ENCODE measurements around the gene INPP5K. TPM values are rescaled to one million over a fixed set of nuclear protein-coding genes. Genes with fewer than 3 reads are reported as not detected.

The INPP5K gene
- total and polyA plus RNA-seq, 10 of the 15 experiments (the other 5 are each of a cell fraction or from before 2014, with no cell fraction given), result 0.58 to 41.2 (median 23.3) TPM

GRCh38 chr17:1478418-1478817 is 38.0 kb downstream of the INPP5K start:
- ATAC-seq, result no peak
- no peaks in the 10 kb centered on the region for H3K9me3 ChIP-seq (replicated peaks; ENCODE audit: control insufficient read depth, insufficient read depth, low read length)
- CTCF ChIA-PET, result interaction anchor here (1.5 kb wide), 1 partner anchor 113 kb away, joined by 4 read pairs; no protein-coding TSS in a partner anchor
- TF ChIP-seq JUND (IDR thresholded peaks at IDR 0.05; ENCODE audit: low read depth, low read length) (no peak), CBX3 (IDR thresholded peaks at IDR 0.05; ENCODE audit: borderline replicate concordance, low read depth) (no peak), MTA3 (IDR thresholded peaks at IDR 0.05; ENCODE audit: borderline replicate concordance, low read length) (no peak), FOS (IDR thresholded peaks at IDR 0.05; ENCODE audit: borderline replicate concordance, extremely low read depth, insufficient read length) (no peak), SMAD5 (IDR thresholded peaks at IDR 0.05; ENCODE audit: low read depth) (no peak), CHD2 (IDR thresholded peaks at IDR 0.05; ENCODE audit: borderline replicate concordance, low read depth, low read length) (no peak), POLR2AphosphoS2 (IDR thresholded peaks at IDR 0.05; ENCODE audit: low read depth, low read length) (no peak), ZBTB4 (CRISPR knock-in tag; IDR thresholded peaks at IDR 0.05) (no peak), BRCA1 (IDR thresholded peaks at IDR 0.05; ENCODE audit: low read depth, low read length) (no peak), HDAC2 (IDR thresholded peaks at IDR 0.05) (no peak), RB1 (IDR thresholded peaks at IDR 0.05; ENCODE audit: borderline replicate concordance) (no peak), BCLAF1 (IDR thresholded peaks at IDR 0.05) (no peak), SRF (IDR thresholded peaks at IDR 0.05; ENCODE audit: low read depth in 2 of 2, low read length in 2 of 2) (no peak), MLLT1 (IDR thresholded peaks at IDR 0.05) (no peak), CREB1 (IDR thresholded peaks at IDR 0.05; ENCODE audit: low read depth) (no peak), EGR1 (IDR thresholded peaks at IDR 0.05; ENCODE audit: borderline replicate concordance in 1 of 2, low read depth in 2 of 2, low read length in 2 of 2) (no peak), MEF2A (IDR thresholded peaks at IDR 0.05; ENCODE audit: insufficient read depth, low read depth, low read length) (no peak), DPF2 (IDR thresholded peaks at IDR 0.05) (no peak)

More at GRCh38 chr17:1478418-1478817, 38.0 kb downstream of the INPP5K start:
- peaks cover 7% of the 10 kb centered on the region in 2 experiments; a peak in 3 of 4 replicates for H3K36me3 ChIP-seq (ENCODE audit: control insufficient read depth in 2 of 2, insufficient read depth in 2 of 2, low read length in 1 of 2)
- ChIA-PET SMC1A (ENCODE audit: uncharacterized antibody, unreplicated experiment) (interaction anchor here (1.1 kb wide), 1 partner anchor 151 kb away, joined by 3 read pairs; no protein-coding TSS in a partner anchor), RAD21 (ENCODE audit: unreplicated experiment) (interaction anchor here (0.5 kb wide), 1 partner anchor 94 kb away, joined by 3 read pairs; no protein-coding TSS in a partner anchor), POLR2A (interaction anchor here (1.5 kb wide), 1 partner anchor 20 kb away, joined by 4 read pairs; no protein-coding TSS in a partner anchor)
- intact Hi-C loops (cut with micrococcal nuclease; ENCODE audit: unreplicated experiment), result no loop called here
- H2AFZ ChIP-seq (ENCODE audit: control insufficient read depth, low read depth, low read length), result no peak overlapping the region
- no peak overlapping the region for H3K4me2 ChIP-seq (ENCODE audit: control insufficient read depth, insufficient read depth)
- FAIRE-seq (no peak), DNase-seq (ENCODE audit: low read depth, low spot score) (no peak)
- no peak overlapping the region for H3K4me3 ChIP-seq
- in situ Hi-C loops (cut with MboI), result no loop called here
- no peak overlapping the region for H3K27ac ChIP-seq (ENCODE audit: control insufficient read depth, insufficient read depth)
- no TSS peak for BruUV-seq (replicated peaks)
- no peaks in the 10 kb centered on the region for H3K27me3 ChIP-seq (replicated peaks in 1 of 2; ENCODE audit: control insufficient read depth in 2 of 2, insufficient read depth in 2 of 2, low read length in 1 of 2)
- H3K4me1 ChIP-seq (ENCODE audit: control insufficient read depth, insufficient read depth, low read length), result peaks cover 24% of the 10 kb centered on the region
- H3K79me2 ChIP-seq (ENCODE audit: control insufficient read depth, insufficient read depth, low read length), result no peaks in the 10 kb centered on the region; the same call in 1 of the 2 replicates
- no peaks in the 10 kb centered on the region for H4K20me1 ChIP-seq (ENCODE audit: control insufficient read depth, insufficient read depth)
- H3K9ac ChIP-seq (ENCODE audit: control insufficient read depth, insufficient read depth, low read length), result no peak overlapping the region
- 97% methylated on average over 23 of the region's 26 CpGs for WGBS (ENCODE audit: insufficient coverage, insufficient replicate concordance, low lambda C conversion rate, missing lambda C conversion rate)
